GM06990 (cell line): ENCODE data around the gene ULK1.
A peak's percentile ranks its signal among the peaks of the same experiment; 100 is the strongest.

Experiments
- DNase-seq: peaks from one replicate; pipeline ENCODE4 v3.0.0-alpha.2; 2011; ENCODE audit not compliant: insufficient read length; ENCODE audit errors: extremely low read depth
- H3K27me3 ChIP-seq: replicated peaks from 2 replicates; pipeline ENCODE4 v1.6.0; 2011; ENCODE audit warnings: low read length; ENCODE audit not compliant: control insufficient read depth, insufficient read depth
- H3K36me3 ChIP-seq: 2 replicates; pipeline ENCODE4 v1.5.1; 2011; ENCODE audit warnings: low read length; ENCODE audit not compliant: control insufficient read depth, insufficient read depth
- H3K4me3 ChIP-seq: replicated peaks from 2 replicates; pipeline ENCODE4 v1.5.1; 2011; ENCODE audit warnings: low read depth, mild to moderate bottlenecking, control low read depth, low read length
- CTCF ChIP-seq: IDR thresholded peaks from 2 replicates; pipeline ENCODE4 v1.5.1; 2011; ENCODE audit warnings: low read length, control low read depth, mild to moderate bottlenecking, inconsistent platforms; ENCODE audit not compliant: insufficient read depth, poor library complexity, severe bottlenecking

The ULK1 gene

GRCh38 chr12:131919051-131919347 lies 24.6 kb downstream of the ULK1 start:
- Histone ChIP-seq H3K27me3 (no peaks in the 10 kb centered on the region), H3K4me3 (no peak overlapping the region), H3K36me3 (peaks cover 4% of the 10 kb centered on the region)
- no peak for TF ChIP-seq CTCF
- DNase-seq, result no peak

GRCh38 chr12:131919366-131920156 lies 25.1 kb downstream of the ULK1 start:
- TF ChIP-seq CTCF, result no peak
- Histone ChIP-seq H3K4me3 (no peak overlapping the region), H3K27me3 (no peaks in the 10 kb centered on the region), H3K36me3 (peaks cover 4% of the 10 kb centered on the region)
- peak; percentile 8 for DNase-seq

GRCh38 chr12:131920157-131920508 lies 25.7 kb downstream of the ULK1 start:
- H3K4me3 ChIP-seq, result no peak overlapping the region
- H3K27me3 ChIP-seq, result no peaks in the 10 kb centered on the region
- DNase-seq, result peak; percentile 9
- TF ChIP-seq CTCF, result no peak
- H3K36me3 ChIP-seq, result peaks cover 4% of the 10 kb centered on the region

GRCh38 chr12:131920902-131921840 lies 26.7 kb downstream of the ULK1 start:
- Histone ChIP-seq H3K4me3 (no peak overlapping the region), H3K36me3 (peaks cover under 1% of the 10 kb centered on the region), H3K27me3 (no peaks in the 10 kb centered on the region)

GRCh38 chr12:131921866-131922769 lies 27.7 kb downstream of the ULK1 start:
- no peaks in the 10 kb centered on the region for H3K27me3 ChIP-seq
- peak; percentile 3 for DNase-seq
- no peak overlapping the region for H3K4me3 ChIP-seq
- H3K36me3 ChIP-seq, result no peaks in the 10 kb centered on the region; the same call in none of the 2 replicates
- TF ChIP-seq CTCF, result no peak

More at GRCh38 chr12:131920902-131921840, 26.7 kb downstream of the ULK1 start:
- no peak for TF ChIP-seq CTCF
- peak; percentile 15 for DNase-seq
